ENCODE results near the gene UQCR10.

DNA sequence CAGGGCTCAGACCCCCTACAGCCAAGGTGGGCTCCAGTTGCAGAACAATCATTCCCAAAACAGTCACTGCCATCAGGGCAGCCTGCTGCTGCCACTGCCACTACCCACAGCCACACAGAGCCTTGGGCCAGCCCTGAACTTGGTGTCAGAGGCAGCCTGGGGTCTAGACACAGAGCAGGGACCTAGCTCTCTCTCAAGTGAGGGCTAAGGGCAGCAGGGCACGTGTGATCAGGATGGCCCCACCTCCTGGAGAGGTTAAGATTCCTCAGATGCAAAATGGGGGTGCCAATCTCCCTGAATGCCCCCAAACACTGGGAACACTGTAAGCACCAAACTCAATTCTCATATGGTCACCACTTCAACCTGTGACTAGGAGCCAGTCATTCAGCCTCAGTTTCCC lies 31.8 kb upstream of the UQCR10 start:
- TF ChIP-seq EZH2 (IDR thresholded peaks at IDR 0.05; ENCODE audit: borderline replicate concordance, low read depth, low read length, severe bottlenecking): no peak
- TF ChIP-seq, protein P1, sequence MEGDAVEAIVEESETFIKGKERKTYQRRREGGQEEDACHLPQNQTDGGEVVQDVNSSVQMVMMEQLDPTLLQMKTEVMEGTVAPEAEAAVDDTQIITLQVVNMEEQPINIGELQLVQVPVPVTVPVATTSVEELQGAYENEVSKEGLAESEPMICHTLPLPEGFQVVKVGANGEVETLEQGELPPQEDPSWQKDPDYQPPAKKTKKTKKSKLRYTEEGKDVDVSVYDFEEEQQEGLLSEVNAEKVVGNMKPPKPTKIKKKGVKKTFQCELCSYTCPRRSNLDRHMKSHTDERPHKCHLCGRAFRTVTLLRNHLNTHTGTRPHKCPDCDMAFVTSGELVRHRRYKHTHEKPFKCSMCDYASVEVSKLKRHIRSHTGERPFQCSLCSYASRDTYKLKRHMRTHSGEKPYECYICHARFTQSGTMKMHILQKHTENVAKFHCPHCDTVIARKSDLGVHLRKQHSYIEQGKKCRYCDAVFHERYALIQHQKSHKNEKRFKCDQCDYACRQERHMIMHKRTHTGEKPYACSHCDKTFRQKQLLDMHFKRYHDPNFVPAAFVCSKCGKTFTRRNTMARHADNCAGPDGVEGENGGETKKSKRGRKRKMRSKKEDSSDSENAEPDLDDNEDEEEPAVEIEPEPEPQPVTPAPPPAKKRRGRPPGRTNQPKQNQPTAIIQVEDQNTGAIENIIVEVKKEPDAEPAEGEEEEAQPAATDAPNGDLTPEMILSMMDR (IDR thresholded peaks at IDR 0.05; ENCODE audit: borderline replicate concordance, extremely low read depth, low read length, poor library complexity, severe bottlenecking): no peak

All from DND-41 (cell line).